ENCODE measurements around the gene ZNF860. TPM values are rescaled to one million over a fixed set of nuclear protein-coding genes. Genes with fewer than 3 reads are reported as not detected.
"Not testable (repeated sequence)": the region's sequence is repeated elsewhere in the genome, so short reads cannot be mapped to it uniquely, and the experiment has no call there.

Gene ZNF860
- total RNA-seq, 1 donor from 2014 or later, result 2.0 TPM

GRCh38 chr3:32004113-32004765, 22.7 kb downstream of the ZNF860 start:
- H3K27me3 ChIP-seq, result no peaks in the 10 kb centered on the region
- no peaks in the 10 kb centered on the region for H3K4me1 ChIP-seq
- no peaks in the 10 kb centered on the region for H3K36me3 ChIP-seq
- H3K4me3 ChIP-seq, result no peak overlapping the region
- H3K27ac ChIP-seq, result no peak overlapping the region
- DNase-seq (ENCODE audit: extremely low spot score in 2 of 2), result no peak
- H3K9me3 ChIP-seq, result no peaks in the 10 kb centered on the region
- intact Hi-C loops (cut with DNase I), result no loop called here
- no peak for TF ChIP-seq POLR2A (IDR thresholded peaks at IDR 0.05)
- no peak for TF ChIP-seq CTCF (IDR thresholded peaks at IDR 0.05)
- no peak for TF ChIP-seq POLR2AphosphoS5 (IDR thresholded peaks at IDR 0.05; ENCODE audit: insufficient read depth in 1 of 2, low read depth in 1 of 2)

- Histone ChIP-seq H3K27me3 (no peaks in the 10 kb centered on the region), H3K9me3 (no peaks in the 10 kb centered on the region), H3K36me3 (no peaks in the 10 kb centered on the region), H3K4me3 (no peak overlapping the region), H3K4me1 (no peaks in the 10 kb centered on the region), H3K27ac (no peak overlapping the region)
- intact Hi-C loops (cut with DNase I), result no loop called here
- DNase-seq (ENCODE audit: extremely low spot score in 2 of 2), result no peak
- no peak for TF ChIP-seq CTCF (IDR thresholded peaks at IDR 0.05)
- no peak for TF ChIP-seq POLR2AphosphoS5 (IDR thresholded peaks at IDR 0.05; ENCODE audit: insufficient read depth in 1 of 2, low read depth in 1 of 2)
- TF ChIP-seq POLR2A (IDR thresholded peaks at IDR 0.05), result no peak
These were observed 27.6 kb downstream of the ZNF860 start for GRCh38 chr3:32009101-32009500.

- Histone ChIP-seq H3K9me3 (no peaks in the 10 kb centered on the region), H3K4me1 (no peaks in the 10 kb centered on the region), H3K4me3 (no peak overlapping the region), H3K27ac (no peak overlapping the region), H3K27me3 (no peaks in the 10 kb centered on the region), H3K36me3 (no peaks in the 10 kb centered on the region)
- TF ChIP-seq POLR2A (IDR thresholded peaks at IDR 0.05), result no peak
- no peak for TF ChIP-seq CTCF (IDR thresholded peaks at IDR 0.05)
- TF ChIP-seq POLR2AphosphoS5 (IDR thresholded peaks at IDR 0.05; ENCODE audit: insufficient read depth in 1 of 2, low read depth in 1 of 2), result no peak
- DNase-seq (ENCODE audit: extremely low spot score in 2 of 2), result no peak
- intact Hi-C loops (cut with DNase I), result no loop called here
These were observed 28.4 kb downstream of the ZNF860 start for GRCh38 chr3:32009957-32010356.

GRCh38 chr3:32010699-32011098, 29.1 kb downstream of the ZNF860 start:
- H3K4me1 ChIP-seq; H3K9me3 ChIP-seq; H3K27ac ChIP-seq; H3K36me3 ChIP-seq; H3K4me3 ChIP-seq; intact Hi-C loops (cut with DNase I); DNase-seq (ENCODE audit: extremely low spot score in 2 of 2); H3K27me3 ChIP-seq: not testable (repeated sequence)

- DNase-seq (ENCODE audit: extremely low spot score in 2 of 2); H3K27me3 ChIP-seq; intact Hi-C loops (cut with DNase I): not testable (repeated sequence)
These were observed 34.1 kb downstream of the ZNF860 start for GRCh38 chr3:32015638-32016037.

GRCh38 chr3:32017286-32017685, 35.7 kb downstream of the ZNF860 start:
- H3K27me3 ChIP-seq, result no peaks in the 10 kb centered on the region
- no peak overlapping the region for H3K27ac ChIP-seq
- intact Hi-C loops (cut with DNase I), result no loop called here
- no peak overlapping the region for H3K4me3 ChIP-seq
- DNase-seq (ENCODE audit: extremely low spot score in 2 of 2), result no peak
- H3K9me3 ChIP-seq, result no peaks in the 10 kb centered on the region
- TF ChIP-seq CTCF (IDR thresholded peaks at IDR 0.05) (no peak), POLR2A (IDR thresholded peaks at IDR 0.05) (no peak), POLR2AphosphoS5 (IDR thresholded peaks at IDR 0.05; ENCODE audit: insufficient read depth in 1 of 2, low read depth in 1 of 2) (no peak)
- H3K4me1 ChIP-seq, result no peaks in the 10 kb centered on the region
- H3K36me3 ChIP-seq, result no peaks in the 10 kb centered on the region

More at GRCh38 chr3:32015638-32016037, 34.1 kb downstream of the ZNF860 start:
- not testable (repeated sequence) for H3K4me3 ChIP-seq, H3K4me1 ChIP-seq, H3K36me3 ChIP-seq, H3K27ac ChIP-seq, H3K9me3 ChIP-seq
